ENCODE measurements around the gene SCRN1. TPM values are rescaled to one million over a fixed set of nuclear protein-coding genes. Genes with fewer than 3 reads are reported as not detected.

SCRN1 gene
- total and polyA plus RNA-seq, 2 of the 13 experiments (the other 11 are each of a cell fraction or from before 2014, with no cell fraction given), result 43.2 to 49.8 TPM

GRCh38 chr7:30038196-30038980, 48.8 kb upstream of the SCRN1 start:
- Histone ChIP-seq H3K27me3 (ENCODE audit: control insufficient read depth in 1 of 2, insufficient read depth in 2 of 2, low read length in 2 of 2) (no peaks in the 10 kb centered on the region), H3K4me2 (ENCODE audit: low read depth, low read length) (no peak overlapping the region), H4K20me1 (ENCODE audit: insufficient read depth, low read length) (0 out of 2 replicates have a peak, but pooled peaks cover 8% of the 10 kb centered on the region), H3K9me3 (ENCODE audit: low read length) (no peaks in the 10 kb centered on the region), H3K36me3 (replicated peaks in 1 of 2; ENCODE audit: control insufficient read depth in 1 of 2, insufficient read depth in 2 of 2, low read length in 2 of 2) (peaks cover 0 to 12% of the 10 kb centered on the region in 2 experiments; a peak in 1 of 5 replicates), H2AFZ (ENCODE audit: low read length) (no peak overlapping the region), H3K27ac (ENCODE audit: extremely low read length, insufficient read depth, low read length) (no peak overlapping the region), H3K4me3 (replicated peaks in 1 of 3; ENCODE audit: insufficient read depth in 1 of 3, low read depth in 2 of 3, low read length in 3 of 3) (no peak overlapping the region), H3K9ac (ENCODE audit: insufficient read depth, low read depth, low read length) (no peak overlapping the region), H3K79me2 (ENCODE audit: insufficient read depth, low read length) (peaks cover 50% of the 10 kb centered on the region), H3K4me1 (ENCODE audit: insufficient read depth, low read length) (peaks cover 30% of the 10 kb centered on the region)
- FAIRE-seq (no peak), ATAC-seq (no peak), DNase-seq (ENCODE audit: low spot score) (no peak)
- no TSS peak for BruUV-seq (replicated peaks)
- in situ Hi-C loops (cut with HindIII; ENCODE audit: extremely low pct_ligation_motif_present, low pct_unique_long_range_greater_than_20kb), result no loop called here
- intact Hi-C loops (cut with micrococcal nuclease; ENCODE audit: unreplicated experiment), result no loop called here
- POLR2A ChIA-PET, result no interaction called here
- CTCF ChIA-PET (ENCODE audit: low intra/inter-chr PET ratio, low total read pairs), result no interaction called here
- WGBS (ENCODE audit: low lambda C conversion rate), result 95% methylated on average over 3 of the region's 3 CpGs
- no peak for TF ChIP-seq ZFY (CRISPR knock-in tag; IDR thresholded peaks at IDR 0.05)
- no peak for TF ChIP-seq RBFOX2 (IDR thresholded peaks at IDR 0.05; ENCODE audit: low read depth, low read length)
- TF ChIP-seq PRDM15 (CRISPR knock-in tag; IDR thresholded peaks at IDR 0.05), result no peak
- no peak for TF ChIP-seq ZNF432 (CRISPR knock-in tag; IDR thresholded peaks at IDR 0.05; ENCODE audit: borderline replicate concordance)
- TF ChIP-seq TCF7 (IDR thresholded peaks at IDR 0.05; ENCODE audit: low read depth), result no peak
- no peak for TF ChIP-seq ZBTB20 (CRISPR knock-in tag; IDR thresholded peaks at IDR 0.05; ENCODE audit: borderline replicate concordance, low read depth)
- TF ChIP-seq HINFP (CRISPR knock-in tag; IDR thresholded peaks at IDR 0.05; ENCODE audit: low read depth), result no peak
- TF ChIP-seq CHCHD3 (CRISPR knock-in tag; IDR thresholded peaks at IDR 0.05), result no peak
- no peak for TF ChIP-seq GATAD1 (CRISPR knock-in tag; IDR thresholded peaks at IDR 0.05)
- TF ChIP-seq SOX13 (IDR thresholded peaks at IDR 0.05), result no peak
- no peak for TF ChIP-seq SOX13 (CRISPR knock-in tag; conservative IDR thresholded peaks at IDR 0.05 in 1 of 2, IDR thresholded peaks at IDR 0.05 in 1 of 2)
- no peak for TF ChIP-seq MBNL3 (CRISPR knock-in tag; conservative IDR thresholded peaks at IDR 0.05)
- no peak for TF ChIP-seq ARNT (IDR thresholded peaks at IDR 0.05)
- TF ChIP-seq ZFP1 (CRISPR knock-in tag; IDR thresholded peaks at IDR 0.05), result no peak
- TF ChIP-seq SYNCRIP (IDR thresholded peaks at IDR 0.05; ENCODE audit: insufficient read depth, low read depth, low read length), result no peak
- TF ChIP-seq ZNF570 (CRISPR knock-in tag; IDR thresholded peaks at IDR 0.05; ENCODE audit: borderline replicate concordance), result no peak
- no peak for TF ChIP-seq LCORL (IDR thresholded peaks at IDR 0.05)
- no peak for TF ChIP-seq LCORL (CRISPR knock-in tag; IDR thresholded peaks at IDR 0.05)

All from HepG2 (cell line).